ENCODE data around the gene RHOB.
A peak's percentile ranks its signal among the peaks of the same experiment; 100 is the strongest.

Gene RHOB

DNA sequence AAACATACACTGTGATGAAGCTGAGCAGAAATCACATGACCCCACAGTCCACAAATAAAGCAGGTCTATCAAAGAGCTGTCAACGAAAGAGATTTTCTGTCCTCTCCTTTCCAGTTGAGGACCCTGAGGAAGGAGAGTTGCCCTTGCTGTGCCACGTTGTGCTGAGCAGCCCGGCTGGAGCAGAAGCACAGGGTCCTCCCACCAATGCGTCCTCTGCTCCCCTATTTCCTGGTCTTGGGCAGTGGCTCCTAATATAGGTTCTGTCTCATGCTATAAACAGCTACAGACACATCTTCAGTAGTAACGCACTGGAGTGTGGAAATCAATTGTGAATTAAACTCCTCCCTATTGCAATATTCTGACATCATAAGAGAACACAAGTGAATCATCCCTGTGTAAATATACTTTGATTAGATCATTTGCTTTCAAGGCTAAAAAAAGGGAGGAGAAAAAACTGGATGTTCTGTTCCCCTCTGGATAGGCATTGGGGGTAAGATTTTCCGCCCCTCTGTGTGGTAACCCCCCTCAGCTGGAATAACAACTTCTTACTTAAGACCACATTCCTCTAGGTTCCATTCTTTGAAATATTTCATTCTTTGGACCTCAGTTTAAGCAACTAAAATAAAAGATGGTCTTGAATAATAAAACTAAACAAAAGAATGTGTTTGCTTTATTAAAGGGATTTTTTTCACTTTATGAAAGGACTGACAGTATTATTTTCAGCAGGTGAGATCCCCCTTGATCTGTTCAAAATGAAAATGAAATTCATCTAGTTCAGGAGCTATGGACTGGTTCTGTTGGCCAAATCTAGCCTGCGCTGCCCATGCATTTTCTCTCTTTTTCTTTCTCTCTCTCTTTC is 8.3 kb upstream of the RHOB start:
- TF ChIP-seq, protein P1, sequence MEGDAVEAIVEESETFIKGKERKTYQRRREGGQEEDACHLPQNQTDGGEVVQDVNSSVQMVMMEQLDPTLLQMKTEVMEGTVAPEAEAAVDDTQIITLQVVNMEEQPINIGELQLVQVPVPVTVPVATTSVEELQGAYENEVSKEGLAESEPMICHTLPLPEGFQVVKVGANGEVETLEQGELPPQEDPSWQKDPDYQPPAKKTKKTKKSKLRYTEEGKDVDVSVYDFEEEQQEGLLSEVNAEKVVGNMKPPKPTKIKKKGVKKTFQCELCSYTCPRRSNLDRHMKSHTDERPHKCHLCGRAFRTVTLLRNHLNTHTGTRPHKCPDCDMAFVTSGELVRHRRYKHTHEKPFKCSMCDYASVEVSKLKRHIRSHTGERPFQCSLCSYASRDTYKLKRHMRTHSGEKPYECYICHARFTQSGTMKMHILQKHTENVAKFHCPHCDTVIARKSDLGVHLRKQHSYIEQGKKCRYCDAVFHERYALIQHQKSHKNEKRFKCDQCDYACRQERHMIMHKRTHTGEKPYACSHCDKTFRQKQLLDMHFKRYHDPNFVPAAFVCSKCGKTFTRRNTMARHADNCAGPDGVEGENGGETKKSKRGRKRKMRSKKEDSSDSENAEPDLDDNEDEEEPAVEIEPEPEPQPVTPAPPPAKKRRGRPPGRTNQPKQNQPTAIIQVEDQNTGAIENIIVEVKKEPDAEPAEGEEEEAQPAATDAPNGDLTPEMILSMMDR (IDR thresholded peaks at IDR 0.05; ENCODE audit: borderline replicate concordance, insufficient read depth, low read depth, low read length): no peak
- no peak overlapping the region for H3K4me3 ChIP-seq (ENCODE audit: low read depth, low read length)

DNA sequence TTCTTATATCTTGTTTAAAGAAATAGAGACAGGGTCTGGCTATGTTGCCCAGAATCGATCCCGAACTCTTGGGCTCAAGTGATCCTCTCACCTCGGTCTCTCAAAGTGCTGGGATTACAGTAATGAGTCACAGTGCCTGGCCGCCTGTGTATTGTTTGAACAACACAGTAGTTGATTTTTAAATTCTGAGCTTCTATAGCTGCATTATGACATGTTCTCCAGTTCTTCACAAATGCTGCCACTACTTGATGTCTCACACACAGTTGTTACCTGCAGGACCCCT is 7.7 kb upstream of the RHOB start:
- TF ChIP-seq, protein P1 (IDR thresholded peaks at IDR 0.05; ENCODE audit: borderline replicate concordance, insufficient read depth, low read depth, low read length): no peak
- no peak overlapping the region for H3K4me3 ChIP-seq (ENCODE audit: low read depth, low read length)

GRCh38 chr2:20439503-20439902 is 7.4 kb upstream of the RHOB start:
- no peak overlapping the region for H3K4me3 ChIP-seq (ENCODE audit: low read depth, low read length)
- TF ChIP-seq, protein P1 (IDR thresholded peaks at IDR 0.05; ENCODE audit: borderline replicate concordance, insufficient read depth, low read depth, low read length): no peak

DNA sequence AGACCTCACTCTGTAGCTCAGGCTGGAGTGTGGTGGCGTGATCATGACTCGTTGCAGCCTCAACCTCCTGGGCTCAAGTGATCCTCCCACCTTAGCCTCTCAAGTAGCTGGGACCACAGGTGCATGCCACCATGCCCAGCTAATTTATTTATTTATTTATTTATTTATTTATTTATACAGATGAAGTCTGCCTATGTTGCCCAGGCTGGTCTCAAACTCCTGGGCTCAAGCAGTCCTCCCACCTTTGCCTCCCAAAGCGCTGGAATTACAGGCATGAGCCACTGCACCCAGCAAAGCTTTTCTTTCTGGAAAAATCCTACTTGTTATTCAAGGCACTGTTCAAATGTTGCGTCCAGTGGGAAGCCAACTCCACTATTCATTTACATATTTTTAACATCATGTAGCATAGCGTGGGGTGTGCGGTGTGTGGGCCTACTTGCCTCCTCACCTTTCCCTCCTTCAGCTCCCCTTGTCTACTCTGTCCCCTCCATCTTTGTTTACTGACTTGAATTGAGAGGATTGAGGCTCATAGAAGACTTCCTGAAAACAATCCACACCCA is 6.8 kb upstream of the RHOB start:
- H3K4me3 ChIP-seq (ENCODE audit: low read depth, low read length): no peak overlapping the region
- TF ChIP-seq, protein P1 (IDR thresholded peaks at IDR 0.05; ENCODE audit: borderline replicate concordance, insufficient read depth, low read depth, low read length): no peak

GRCh38 chr2:20443276-20443920 is 3.5 kb upstream of the RHOB start:
- TF ChIP-seq, protein P1 (IDR thresholded peaks at IDR 0.05; ENCODE audit: borderline replicate concordance, insufficient read depth, low read depth, low read length): 0 out of 2 replicates have a peak, but pooled peaks have one; percentile 11
- H3K4me3 ChIP-seq (ENCODE audit: low read depth, low read length): no peak overlapping the region

- TF ChIP-seq, protein P1 (IDR thresholded peaks at IDR 0.05; ENCODE audit: borderline replicate concordance, insufficient read depth, low read depth, low read length): no peak
- H3K4me3 ChIP-seq (ENCODE audit: low read depth, low read length): no peak overlapping the region
Observed at GRCh38 chr2:20444101-20444992, 2.5 kb upstream of the RHOB start.

All from GM12875 (cell line).